ENCODE results near the gene KRTAP19-4. TPM values are rescaled to one million over a fixed set of nuclear protein-coding genes. Genes with fewer than 3 reads are reported as not detected.

KRTAP19-4 gene
- total and polyA plus RNA-seq, 4 donors = not detected

DNA sequence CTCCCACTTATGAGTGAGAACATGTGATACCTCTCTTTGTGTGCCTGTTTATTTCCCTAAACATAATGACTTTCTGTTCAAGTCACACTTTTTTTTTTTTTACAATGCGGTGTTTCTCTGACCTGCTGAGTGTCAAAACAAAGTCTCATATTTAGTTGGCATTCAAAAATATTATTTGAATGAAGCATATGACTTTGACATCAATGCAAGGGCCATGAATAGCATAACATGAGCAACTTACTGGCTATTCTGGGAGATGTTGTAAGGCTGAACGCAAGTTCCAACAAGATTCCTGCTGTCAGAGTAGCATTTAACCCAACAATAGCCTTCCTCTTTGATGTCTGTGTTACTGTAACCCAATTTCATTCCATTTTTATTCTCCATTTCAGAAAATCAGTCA is 14.8 kb downstream of the KRTAP19-4 start:
- WGBS, 2 donors = 80 to 82% methylated on average over 2 of the region's 2 CpGs
- no peaks in the 10 kb centered on the region for H3K27me3 ChIP-seq (ENCODE audit: control insufficient read depth in 3 of 3, insufficient read depth in 3 of 3, low read length in 2 of 3)
- no peaks in the 10 kb centered on the region for H3K4me1 ChIP-seq (ENCODE audit: control insufficient read depth in 5 of 5, insufficient read depth in 5 of 5, low read length in 5 of 5)
- TF ChIP-seq, protein P1, sequence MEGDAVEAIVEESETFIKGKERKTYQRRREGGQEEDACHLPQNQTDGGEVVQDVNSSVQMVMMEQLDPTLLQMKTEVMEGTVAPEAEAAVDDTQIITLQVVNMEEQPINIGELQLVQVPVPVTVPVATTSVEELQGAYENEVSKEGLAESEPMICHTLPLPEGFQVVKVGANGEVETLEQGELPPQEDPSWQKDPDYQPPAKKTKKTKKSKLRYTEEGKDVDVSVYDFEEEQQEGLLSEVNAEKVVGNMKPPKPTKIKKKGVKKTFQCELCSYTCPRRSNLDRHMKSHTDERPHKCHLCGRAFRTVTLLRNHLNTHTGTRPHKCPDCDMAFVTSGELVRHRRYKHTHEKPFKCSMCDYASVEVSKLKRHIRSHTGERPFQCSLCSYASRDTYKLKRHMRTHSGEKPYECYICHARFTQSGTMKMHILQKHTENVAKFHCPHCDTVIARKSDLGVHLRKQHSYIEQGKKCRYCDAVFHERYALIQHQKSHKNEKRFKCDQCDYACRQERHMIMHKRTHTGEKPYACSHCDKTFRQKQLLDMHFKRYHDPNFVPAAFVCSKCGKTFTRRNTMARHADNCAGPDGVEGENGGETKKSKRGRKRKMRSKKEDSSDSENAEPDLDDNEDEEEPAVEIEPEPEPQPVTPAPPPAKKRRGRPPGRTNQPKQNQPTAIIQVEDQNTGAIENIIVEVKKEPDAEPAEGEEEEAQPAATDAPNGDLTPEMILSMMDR (IDR thresholded peaks at IDR 0.05; ENCODE audit: control extremely low read depth, extremely low read depth) = no peak
- H3K36me3 ChIP-seq (ENCODE audit: control insufficient read depth in 4 of 4, insufficient read depth in 4 of 4, low read length in 4 of 4) = no peaks in the 10 kb centered on the region
- no peak overlapping the region for H3K4me3 ChIP-seq
- peak overlapping the region in 1 of 2 donors; percentile 9 for H3K27ac ChIP-seq (ENCODE audit: low read depth in 1 of 2, low read length in 1 of 2)
- no peak for DNase-seq
- peaks cover 0 to 10% (median 0%) of the 10 kb centered on the region in 4 donors for H3K9me3 ChIP-seq (ENCODE audit: control insufficient read depth in 4 of 4, insufficient read depth in 3 of 4, low read length in 3 of 4)
- H3K9ac ChIP-seq (ENCODE audit: insufficient read depth in 1 of 2, low read length in 2 of 2) = no peak overlapping the region
- no peak for ATAC-seq (ENCODE audit: insufficient read depth, low FRiP score)

DNA sequence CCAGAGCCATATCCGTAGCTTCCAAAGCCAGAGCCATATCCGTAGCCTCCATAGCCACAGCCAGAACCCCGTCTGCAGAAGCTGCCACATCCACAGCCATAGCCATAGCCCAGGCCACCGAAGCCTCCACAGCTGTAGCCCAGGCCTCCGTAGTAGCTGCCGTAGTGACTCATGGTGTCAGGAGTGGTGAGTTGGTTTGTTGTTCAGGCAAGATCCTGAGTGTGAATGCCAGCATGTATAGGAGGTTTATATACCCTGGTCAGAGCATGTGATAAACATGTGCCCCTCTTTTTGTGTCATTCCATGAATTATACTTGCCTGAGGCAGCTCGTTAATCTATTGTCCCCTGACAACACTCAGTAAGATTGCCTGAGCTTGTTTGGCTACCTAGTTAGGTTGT is 16.8 kb downstream of the KRTAP19-4 start, which contains the start of gene KRTAP19-1:
Gene KRTAP19-1, minus strand, starts transcription at position 223 of the 400 bp plus-strand sequence. Its CDS starts 50 bp downstream, at position 173.
- H3K9ac ChIP-seq (ENCODE audit: insufficient read depth in 1 of 2, low read length in 2 of 2) = no peak within 1 kb of the TSS
- 91 to 94% methylated on average over 7 of the region's 7 CpGs for WGBS, 2 donors
- ATAC-seq (ENCODE audit: insufficient read depth, low FRiP score) = no peak
- no peaks in the 10 kb centered on the region for H3K27me3 ChIP-seq (ENCODE audit: control insufficient read depth in 3 of 3, insufficient read depth in 3 of 3, low read length in 2 of 3)
- H3K4me1 ChIP-seq (ENCODE audit: control insufficient read depth in 5 of 5, insufficient read depth in 5 of 5, low read length in 5 of 5) = no peaks in the 10 kb centered on the region
- TF ChIP-seq, protein P1 (IDR thresholded peaks at IDR 0.05; ENCODE audit: control extremely low read depth, extremely low read depth) = no peak
- DNase-seq = no peak
- no peak within 1 kb of the TSS for H3K4me3 ChIP-seq
- no peaks in the 10 kb centered on the region for H3K36me3 ChIP-seq (ENCODE audit: control insufficient read depth in 4 of 4, insufficient read depth in 4 of 4, low read length in 4 of 4)
- H3K9me3 ChIP-seq (ENCODE audit: control insufficient read depth in 4 of 4, insufficient read depth in 3 of 4, low read length in 3 of 4) = no peaks in the 10 kb centered on the region
- peak within 1 kb of the TSS in 1 of 2 donors; percentile 56 for H3K27ac ChIP-seq (ENCODE audit: low read depth in 1 of 2, low read length in 1 of 2)

DNA sequence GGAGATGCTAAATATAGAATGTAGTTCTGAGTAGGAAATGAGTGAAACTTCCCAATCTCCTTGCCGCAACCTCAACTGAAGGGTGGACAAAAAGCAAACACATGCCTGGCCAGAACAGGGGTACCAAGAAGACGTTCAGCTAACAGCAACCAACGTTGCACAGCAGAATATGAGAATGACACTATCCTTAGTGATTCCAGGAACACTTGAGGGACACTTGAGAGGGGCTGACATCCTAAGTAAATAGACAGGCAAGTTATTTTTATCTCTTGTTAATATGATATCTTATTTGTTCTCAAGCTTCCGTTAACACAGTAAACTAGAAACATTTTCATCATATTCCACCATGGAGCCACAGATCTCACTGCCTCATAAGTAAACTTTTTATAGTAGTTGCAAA is 17.7 kb downstream of the KRTAP19-4 start:
- Histone ChIP-seq H3K9me3 (ENCODE audit: control insufficient read depth in 4 of 4, insufficient read depth in 3 of 4, low read length in 3 of 4) (no peaks in the 10 kb centered on the region), H3K4me3 (no peak overlapping the region), H3K27me3 (ENCODE audit: control insufficient read depth in 3 of 3, insufficient read depth in 3 of 3, low read length in 2 of 3) (no peaks in the 10 kb centered on the region), H3K36me3 (ENCODE audit: control insufficient read depth in 4 of 4, insufficient read depth in 4 of 4, low read length in 4 of 4) (no peaks in the 10 kb centered on the region), H3K9ac (ENCODE audit: insufficient read depth in 1 of 2, low read length in 2 of 2) (no peak overlapping the region), H3K27ac (ENCODE audit: low read depth in 1 of 2, low read length in 1 of 2) (peak overlapping the region in 1 of 2 donors; percentile 56), H3K4me1 (ENCODE audit: control insufficient read depth in 5 of 5, insufficient read depth in 5 of 5, low read length in 5 of 5) (no peaks in the 10 kb centered on the region)
- ATAC-seq (ENCODE audit: insufficient read depth, low FRiP score) (no peak), DNase-seq (no peak)
- WGBS, 2 donors = 45 to 49% methylated on average over 4 of the region's 4 CpGs
- TF ChIP-seq, protein P1 (IDR thresholded peaks at IDR 0.05; ENCODE audit: control extremely low read depth, extremely low read depth) = no peak

DNA sequence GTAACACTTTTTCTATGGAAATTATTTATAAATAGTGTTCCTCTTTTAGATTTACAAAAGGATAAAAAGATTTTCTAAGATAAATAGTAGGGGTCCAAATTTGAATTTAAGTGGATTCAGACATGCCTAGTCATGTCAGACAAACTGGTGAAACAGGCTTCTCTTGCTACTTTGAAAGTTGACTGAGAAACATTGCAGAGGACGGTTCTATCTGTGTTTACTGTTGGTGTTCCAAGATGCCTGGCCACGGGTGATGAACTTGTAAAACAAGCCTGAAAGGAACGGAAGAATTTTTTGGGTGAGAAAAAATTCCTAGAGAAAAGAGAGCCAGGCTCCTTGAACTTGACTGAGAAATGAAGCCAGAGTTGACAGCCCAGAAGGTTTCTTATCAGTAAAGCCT is 19.0 kb downstream of the KRTAP19-4 start:
- TF ChIP-seq, protein P1 (IDR thresholded peaks at IDR 0.05; ENCODE audit: control extremely low read depth, extremely low read depth) = no peak

More for the DNA sequence above, 19.0 kb downstream of the KRTAP19-4 start:
- WGBS, 2 donors = 41 to 65% methylated on average over 3 of the region's 3 CpGs
- Histone ChIP-seq H3K9me3 (ENCODE audit: control insufficient read depth in 4 of 4, insufficient read depth in 3 of 4, low read length in 3 of 4) (no peaks in the 10 kb centered on the region), H3K4me3 (no peak overlapping the region), H3K9ac (ENCODE audit: insufficient read depth in 1 of 2, low read length in 2 of 2) (no peak overlapping the region), H3K27ac (ENCODE audit: low read depth in 1 of 2, low read length in 1 of 2) (no peak overlapping the region), H3K27me3 (ENCODE audit: control insufficient read depth in 3 of 3, insufficient read depth in 3 of 3, low read length in 2 of 3) (no peaks in the 10 kb centered on the region), H3K4me1 (ENCODE audit: control insufficient read depth in 5 of 5, insufficient read depth in 5 of 5, low read length in 5 of 5) (no peaks in the 10 kb centered on the region), H3K36me3 (ENCODE audit: control insufficient read depth in 4 of 4, insufficient read depth in 4 of 4, low read length in 4 of 4) (no peaks in the 10 kb centered on the region)
- DNase-seq (no peak), ATAC-seq (ENCODE audit: insufficient read depth, low FRiP score) (no peak)

Data from lung (tissue), 12 donors.